Stimulated activated CD4-positive, alpha-beta T cell treated with anti-CD3 and anti-CD28 coated beads, TNF-alpha, amount 100 ng/mL, for 48 hours (primary cell): ENCODE results near the gene SCUBE2.
"Not testable (repeated sequence)": the region's sequence is repeated elsewhere in the genome, so short reads cannot be mapped to it uniquely, and the experiment has no call there.

Source experiments
- DNase-seq, 3 donors: peaks; one replicate each; pipeline ENCODE4 v3.0.0-alpha.2; 2020; ENCODE audit warnings: low read depth in 3 of 3

Gene SCUBE2

GRCh38 chr11:9008661-9009060, 82.7 kb downstream of the SCUBE2 start:
- no peak for DNase-seq

GRCh38 chr11:9008011-9008550, 83.3 kb downstream of the SCUBE2 start:
- no peak for DNase-seq

- no peak for DNase-seq
Measured at GRCh38 chr11:9005087-9005486, 86.3 kb downstream of the SCUBE2 start.

GRCh38 chr11:9004183-9004926, 87.0 kb downstream of the SCUBE2 start:
- no peak for DNase-seq

GRCh38 chr11:9003573-9004182, 87.7 kb downstream of the SCUBE2 start, which contains the start of gene NRIP3:
Gene NRIP3, minus strand, starts transcription at chr11:9004001. Its CDS starts 66 bp downstream, at chr11:9003935.
- DNase-seq = peak; percentile 35 to 61 (median 44)

- peak in 1 of 3 donors; percentile 13 for DNase-seq
Measured at GRCh38 chr11:9002920-9003572, 88.4 kb downstream of the SCUBE2 start.

- DNase-seq = peak in 2 of 3 donors; percentile 27 to 54
Measured at GRCh38 chr11:9001736-9002135, 89.7 kb downstream of the SCUBE2 start.

- no peak for DNase-seq
Measured at GRCh38 chr11:8998017-8998416, 93.4 kb downstream of the SCUBE2 start.

GRCh38 chr11:8997451-8997850, 93.9 kb downstream of the SCUBE2 start:
- no peak for DNase-seq

- DNase-seq = no peak
Measured at GRCh38 chr11:8989453-8989852, 101.9 kb downstream of the SCUBE2 start.

- no peak for DNase-seq
Measured at GRCh38 chr11:8988329-8989234, 102.8 kb downstream of the SCUBE2 start.

GRCh38 chr11:8987446-8987845, 104.0 kb downstream of the SCUBE2 start:
- DNase-seq = no peak

GRCh38 chr11:8986772-8987171, 104.6 kb downstream of the SCUBE2 start:
- not testable (repeated sequence) for DNase-seq

- DNase-seq = no peak
Measured at GRCh38 chr11:8985462-8985861, 105.9 kb downstream of the SCUBE2 start.

GRCh38 chr11:8983552-8983951, 107.8 kb downstream of the SCUBE2 start:
- DNase-seq = no peak

GRCh38 chr11:8980485-8980884, 110.9 kb downstream of the SCUBE2 start:
- no peak for DNase-seq

GRCh38 chr11:8979365-8979764, 112.0 kb downstream of the SCUBE2 start:
- DNase-seq = not testable (repeated sequence)

- no peak for DNase-seq
Measured at GRCh38 chr11:8973121-8973520, 118.3 kb downstream of the SCUBE2 start.

- no peak for DNase-seq
Measured at GRCh38 chr11:8971924-8972316, 119.5 kb downstream of the SCUBE2 start.

GRCh38 chr11:8971196-8971923, 120.0 kb downstream of the SCUBE2 start:
- no peak for DNase-seq
